Keratinocyte (primary cell): ENCODE results near the gene FUOM. TPM values are rescaled to one million over a fixed set of nuclear protein-coding genes. Genes with fewer than 3 reads are reported as not detected.

ENCODE experiments used
- DNase-seq: peaks from one replicate; pipeline ENCODE4 v3.0.0-alpha.2; 2011; ENCODE audit warnings: low read depth, missing footprints, low spot score
- FAIRE-seq: peaks from 2 replicates; lab custom pipeline; 2011; peaks lifted over from hg19 to GRCh38; lab: Jason Lieb, UNC
- H2AFZ ChIP-seq: 2 replicates; pipeline ENCODE4 v1.6.0; 2012; ENCODE audit warnings: low read length, control low read depth, inconsistent platforms; ENCODE audit not compliant: control insufficient read depth
- H3K27ac ChIP-seq: 2 replicates; pipeline ENCODE4 v1.5.1; 2011; ENCODE audit warnings: low read length; ENCODE audit not compliant: control insufficient read depth, insufficient read depth
- H3K27me3 ChIP-seq: 3 replicates; pipeline ENCODE4 v1.6.0; 2011; ENCODE audit warnings: low read length; ENCODE audit not compliant: control insufficient read depth, insufficient read depth; ENCODE audit errors: extremely low read depth
- H3K36me3 ChIP-seq, 2 experiments: 2 replicates in 1 of 2; 3 replicates in 1 of 2; pipeline ENCODE4 v1.5.1; 2011; ENCODE audit warnings: low read length in 2 of 2, mild to moderate bottlenecking in 1 of 2; ENCODE audit not compliant: control insufficient read depth in 2 of 2, insufficient read depth in 2 of 2; ENCODE audit errors: extremely low read depth in 1 of 2
- H3K4me1 ChIP-seq: 3 replicates; pipeline ENCODE4 v1.5.1; 2011; ENCODE audit warnings: low read length; ENCODE audit not compliant: control insufficient read depth, insufficient read depth; ENCODE audit errors: extremely low read depth
- H3K4me2 ChIP-seq: 3 replicates; pipeline ENCODE4 v1.6.0; 2011; ENCODE audit warnings: low read depth, low read length; ENCODE audit not compliant: control insufficient read depth, insufficient read depth; ENCODE audit errors: extremely low read depth
- H3K4me3 ChIP-seq, 3 experiments: fragments of 200-600 bp in 1 of 3; sonication (generic) in 1 of 3; 2 replicates in 2 of 3; 3 replicates in 1 of 3; pipeline ENCODE4 v1.5.1; 2011 to 2016; ENCODE audit warnings: low read length in 3 of 3, mild to moderate bottlenecking in 3 of 3, control low read depth in 2 of 3, inconsistent platforms in 1 of 3, low read depth in 1 of 3, mixed read lengths in 1 of 3, mixed run types in 1 of 3, moderate library complexity in 1 of 3; ENCODE audit not compliant: control insufficient read depth in 2 of 3, insufficient read depth in 2 of 3; ENCODE audit errors: extremely low read depth in 1 of 3
- H3K79me2 ChIP-seq: 2 replicates; pipeline ENCODE4 v1.6.0; 2012; ENCODE audit warnings: low read length; ENCODE audit not compliant: control insufficient read depth, insufficient read depth
- H3K9ac ChIP-seq: 3 replicates; pipeline ENCODE4 v1.6.0; 2011; ENCODE audit warnings: low read length; ENCODE audit not compliant: control insufficient read depth, insufficient read depth; ENCODE audit errors: extremely low read depth
- H3K9me1 ChIP-seq: 3 replicates; pipeline ENCODE4 v1.6.0; 2011; ENCODE audit warnings: low read length; ENCODE audit not compliant: control insufficient read depth, insufficient read depth; ENCODE audit errors: extremely low read depth
- H3K9me3 ChIP-seq: 2 replicates; pipeline ENCODE4 v1.5.1; 2012; ENCODE audit warnings: low read depth, low read length; ENCODE audit not compliant: control insufficient read depth
- H4K20me1 ChIP-seq: 3 replicates; pipeline ENCODE4 v1.6.0; 2011; ENCODE audit warnings: low read length; ENCODE audit not compliant: control insufficient read depth, insufficient read depth; ENCODE audit errors: extremely low read depth
- CTCF ChIP-seq, 3 experiments: IDR thresholded peaks in 1 of 3; conservative IDR thresholded peaks in 1 of 3; optimal IDR thresholded peaks in 1 of 3; 2 replicates in 2 of 3; 3 replicates in 1 of 3; pipeline versions ENCODE3 to v1.5.1; 2011; ENCODE audit warnings: low read length in 3 of 3, mild to moderate bottlenecking in 3 of 3, moderate library complexity in 2 of 3, control low read depth in 1 of 3, inconsistent platforms in 1 of 3; ENCODE audit not compliant: insufficient read depth in 2 of 3; ENCODE audit errors: extremely low read depth in 1 of 3
- EZH2 ChIP-seq: IDR thresholded peaks from one replicate; pipeline ENCODE4 v1.6.1; 2012; ENCODE audit warnings: inconsistent platforms, mild to moderate bottlenecking, low read length, moderate library complexity
- dilution Hi-C: fragments of 300-500 bp; cut with MboI; formaldehyde crosslinking; loops from one replicate; pipeline ENCODE4 v1.7.0; 2020; ENCODE audit warnings: low sequenced_read_pairs; ENCODE audit not compliant: extremely low pct_ligation_motif_present
- polyA plus RNA-seq, 5 experiments: library from polyadenylated mRNA; depleted of rRNA in 3 of 5; stranded (reverse) in 3 of 5; stranded (forward) in 1 of 5; unstranded in 1 of 5; fragments of >200 nt; gene quantifications; 1 replicate in 1 of 5; 2 replicates in 3 of 5; 3 replicates in 1 of 5; pipeline versions ENCODE4 v1.2.1 to v1.2.3, GENCODE V29; 2011 to 2012; ENCODE audit warnings: missing spikeins in 2 of 5, low read depth in 1 of 5, low replicate concordance in 1 of 5

Gene FUOM
- polyA plus RNA-seq, 1 donor (not counting 4 experiments of a cell fraction or from before 2014, with no cell fraction given), result 11.3 TPM

GRCh38 chr10:133335246-133336117 is 22.3 kb downstream of the FUOM start:
- Histone ChIP-seq H3K4me3 (peak overlapping the region in 2 of 3 experiments; percentile 32 to 49), H3K27ac (no peak overlapping the region), H3K27me3 (peaks cover 56% of the 10 kb centered on the region), H3K9me3 (no peaks in the 10 kb centered on the region), H2AFZ (no peak overlapping the region), H3K4me2 (peak overlapping the region; percentile 32), H3K9ac (peak overlapping the region; percentile 9), H4K20me1 (no peaks in the 10 kb centered on the region), H3K36me3 (no peaks in the 10 kb centered on the region), H3K9me1 (no peaks in the 10 kb centered on the region), H3K4me1 (no peaks in the 10 kb centered on the region), H3K79me2 (no peaks in the 10 kb centered on the region)
- DNase-seq (no peak), FAIRE-seq (no peak)
- dilution Hi-C loops, result no loop called here
- TF ChIP-seq CTCF (optimal IDR thresholded peaks at IDR 0.05 in 1 of 3, IDR thresholded peaks at IDR 0.05 in 1 of 3, conservative IDR thresholded peaks at IDR 0.05 in 1 of 3; ENCODE audit: extremely low read depth in 1 of 3, insufficient read depth in 2 of 3, low read length in 3 of 3), result no peak
- peak; percentile 82 for TF ChIP-seq EZH2

- H3K9me1 ChIP-seq, result no peaks in the 10 kb centered on the region
- peak overlapping the region; percentile 9 for H3K9ac ChIP-seq
- H3K79me2 ChIP-seq, result no peaks in the 10 kb centered on the region
- H3K4me3 ChIP-seq, result peak overlapping the region in 1 of 3 experiments; percentile 32
- dilution Hi-C loops, result no loop called here
- H3K4me1 ChIP-seq, result peaks cover 4% of the 10 kb centered on the region
- H4K20me1 ChIP-seq, result no peaks in the 10 kb centered on the region
- no peak overlapping the region for H3K4me2 ChIP-seq
- H3K9me3 ChIP-seq, result no peaks in the 10 kb centered on the region
- FAIRE-seq, result no peak
- no peaks in the 10 kb centered on the region for H3K36me3 ChIP-seq
- no peak overlapping the region for H2AFZ ChIP-seq
- TF ChIP-seq EZH2 (no peak), CTCF (optimal IDR thresholded peaks at IDR 0.05 in 1 of 3, IDR thresholded peaks at IDR 0.05 in 1 of 3, conservative IDR thresholded peaks at IDR 0.05 in 1 of 3; ENCODE audit: extremely low read depth in 1 of 3, insufficient read depth in 2 of 3, low read length in 3 of 3) (no peak)
- H3K27ac ChIP-seq, result no peak overlapping the region
- peaks cover 55% of the 10 kb centered on the region for H3K27me3 ChIP-seq
- DNase-seq, result no peak
Observed at GRCh38 chr10:133334503-133335245, 23.1 kb downstream of the FUOM start.
